ENCODE results near the gene YWHAB. TPM values are rescaled to one million over a fixed set of nuclear protein-coding genes. Genes with fewer than 3 reads are reported as not detected.

Gene YWHAB
- total RNA-seq, 1 donor from 2014 or later: 53.6 TPM

DNA sequence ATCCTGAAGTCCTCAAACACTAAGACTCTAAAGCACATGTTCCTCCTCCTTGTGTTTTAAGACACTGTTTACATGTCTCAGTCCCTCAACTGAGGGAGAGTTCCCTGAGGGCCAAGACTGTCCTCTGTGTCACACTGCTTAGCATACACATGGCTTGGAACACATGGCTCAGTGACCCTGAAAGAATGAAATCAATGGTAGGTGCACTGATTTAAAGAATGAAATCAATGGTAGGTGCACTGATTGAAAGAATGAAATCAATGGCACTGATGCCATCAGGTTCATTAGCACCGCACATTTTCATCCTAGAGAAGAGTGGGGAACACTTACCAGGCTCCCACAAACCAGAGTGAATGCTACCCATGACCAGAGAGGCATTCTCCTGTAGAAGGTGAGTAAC lies 64.9 kb downstream of the YWHAB start:
- DNase-seq (ENCODE audit: low read depth): no peak

DNA sequence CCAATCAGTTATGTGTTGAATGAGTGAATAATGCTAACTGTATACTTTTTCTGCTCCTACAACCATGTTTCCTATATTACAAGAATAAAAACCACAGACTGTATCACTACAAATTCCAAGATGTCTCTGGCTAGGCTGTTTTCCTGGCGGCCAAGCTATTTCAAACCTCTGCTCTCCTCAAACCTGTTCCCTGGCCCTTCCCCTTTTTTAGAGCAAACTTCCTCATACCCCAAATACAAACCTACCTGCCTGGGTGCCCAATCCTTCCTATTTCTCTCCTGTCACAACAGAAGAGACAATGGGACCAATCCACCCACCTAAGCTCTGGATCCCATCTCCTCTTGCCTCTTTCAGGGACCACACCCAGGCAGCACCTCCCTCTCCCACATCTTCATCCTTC lies 67.2 kb downstream of the YWHAB start:
- DNase-seq (ENCODE audit: low read depth): no peak

- no peak for DNase-seq (ENCODE audit: low read depth)
These were observed 68.7 kb downstream of the YWHAB start for GRCh38 chr20:44954211-44954610.

DNA sequence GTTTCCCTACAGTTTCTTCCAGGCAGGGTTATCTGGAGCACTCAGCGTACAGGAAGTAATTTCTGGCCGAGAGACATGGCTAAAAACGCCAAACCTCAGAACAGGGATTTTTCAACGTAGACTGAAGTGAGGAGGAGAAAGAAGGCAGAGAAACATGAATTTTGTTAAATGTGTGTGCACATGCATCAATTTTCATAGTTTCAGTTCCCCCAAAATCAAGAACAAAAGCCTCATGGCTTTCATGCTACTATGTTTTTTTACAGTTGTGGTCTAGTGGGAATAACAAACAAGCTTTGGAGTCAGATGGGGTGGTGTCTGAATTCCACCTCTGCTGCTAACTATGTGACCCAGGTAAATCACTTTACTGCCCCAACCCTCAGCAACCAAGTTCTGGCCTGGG lies 69.8 kb downstream of the YWHAB start:
- DNase-seq (ENCODE audit: low read depth): no peak

GRCh38 chr20:44956410-44956809 lies 70.9 kb downstream of the YWHAB start:
- no peak for DNase-seq (ENCODE audit: low read depth)

Other genes with a start within 250 kb of the YWHAB start
- gene ADA, start 234.0 kb upstream of the YWHAB start, total RNA-seq: 1.4 and 3.8 TPM in 2 replicates
- 0.16 and 0.19 TPM in 2 replicates for gene CCN5, start 170.3 kb upstream of the YWHAB start, total RNA-seq
- gene KCNK15, start 139.8 kb upstream of the YWHAB start, total RNA-seq: not detected in 2 replicates
- not detected in 2 replicates for gene RIMS4, start 75.2 kb upstream of the YWHAB start, total RNA-seq
- gene PABPC1L, start 24.4 kb downstream of the YWHAB start, total RNA-seq: 3.3 and 5.7 TPM in 2 replicates
- gene TOMM34, start 74.7 kb downstream of the YWHAB start, total RNA-seq: 35.4 and 35.7 TPM in 2 replicates
- 11.3 and 11.4 TPM in 2 replicates for gene STK4, start 80.8 kb downstream of the YWHAB start, total RNA-seq
- gene KCNS1, start 215.4 kb downstream of the YWHAB start, total RNA-seq: not detected in 2 replicates
- not detected in 2 replicates for gene WFDC5, start 229.5 kb downstream of the YWHAB start, total RNA-seq
- not detected in 2 replicates for gene WFDC12, start 238.8 kb downstream of the YWHAB start, total RNA-seq

Data from myocyte (in vitro differentiated cells).